K562 (cell line): Measurements from ENCODE around the gene U2SURP. TPM values are rescaled to one million over a fixed set of nuclear protein-coding genes. Genes with fewer than 3 reads are reported as not detected.
A peak's percentile ranks its signal among the peaks of the same experiment; 100 is the strongest.

ENCODE experiments used
- ADNP ChIP-seq: fragments of 200-800 bp; sonication (Bioruptor generic); IDR thresholded peaks from 2 replicates; pipeline ENCODE4 v1.6.1; 2016; ENCODE audit warnings: missing genetic modification characterization, missing compliant biosample characterization
- CHD2 ChIP-seq: IDR thresholded peaks from 2 replicates; pipeline ENCODE4 v1.6.1; 2011; ENCODE audit warnings: low read depth, low read length
- CHD7 ChIP-seq: fragments of 200-600 bp; sonication (generic); IDR thresholded peaks from one replicate; pipeline ENCODE4 v1.6.1; 2012; ENCODE audit warnings: mild to moderate bottlenecking, low read depth, low read length, inconsistent platforms
- KLF1 ChIP-seq: fragments of 450-650 bp; IDR thresholded peaks from 2 replicates; pipeline ENCODE4 v1.6.1; 2016; ENCODE audit warnings: missing genetic modification characterization, missing compliant biosample characterization
- NFE2 ChIP-seq: IDR thresholded peaks from 2 replicates; pipeline ENCODE4 v1.6.1; 2014; ENCODE audit warnings: antibody characterized with exemption, low read depth
- NFIC ChIP-seq: fragments of 450-650 bp; IDR thresholded peaks from 2 replicates; pipeline ENCODE4 v1.6.1; 2017; ENCODE audit warnings: mild to moderate bottlenecking, inconsistent platforms
- RBBP5 ChIP-seq: fragments of 200-600 bp; sonication (generic); IDR thresholded peaks from 2 replicates; pipeline ENCODE4 v1.6.1; 2012; ENCODE audit warnings: borderline replicate concordance, mild to moderate bottlenecking, low read length, control low read depth, inconsistent platforms; ENCODE audit not compliant: insufficient read depth, poor library complexity, severe bottlenecking
- RBM34 ChIP-seq: fragments of 200-400 bp; formaldehyde crosslinking; IDR thresholded peaks from 2 replicates; pipeline ENCODE4 v1.6.1; 2018; ENCODE audit warnings: low read length, borderline replicate concordance; ENCODE audit not compliant: insufficient read depth
- RFX5 ChIP-seq: IDR thresholded peaks from 2 replicates; pipeline ENCODE4 v1.6.1; 2011; ENCODE audit warnings: low read depth, mild to moderate bottlenecking, improper control_type of control experiment, low read length
- RHOXF2B ChIP-seq: fragments of 250-450 bp; sonication (Bioruptor Pico); conservative IDR thresholded peaks from 2 replicates; pipeline ENCODE4 v1.5.1; 2021
- ZKSCAN8 ChIP-seq: fragments of 200-800 bp; sonication (Bioruptor generic); IDR thresholded peaks from 2 replicates; pipeline ENCODE4 v1.6.1; 2016; ENCODE audit warnings: missing genetic modification characterization, missing compliant biosample characterization
- ZNF699 ChIP-seq: fragments of 250-450 bp; sonication (Bioruptor Pico); IDR thresholded peaks from 2 replicates; pipeline ENCODE4 v1.8.0; 2021; ENCODE audit warnings: mild to moderate bottlenecking, moderate library complexity; ENCODE audit not compliant: insufficient replicate concordance
- polyA plus RNA-seq, 8 experiments: library from polyadenylated mRNA; depleted of rRNA in 4 of 8; stranded (reverse) in 5 of 8; unstranded in 3 of 8; fragments of >200 nt; fragmentation: Nextera tagmentation in 2 of 8; fragmentation: Illumina TruSeq in 1 of 8; extraction: Ambion mirVana in 2 of 8; extraction: Trizol in 1 of 8; gene quantifications; 2 replicates each; pipeline versions ENCODE4 v1.2.1 to v1.2.3, GENCODE V29; 2011 to 2014; ENCODE audit warnings: inconsistent platforms in 1 of 8, missing spikeins in 1 of 8
- total RNA-seq, 7 experiments: library from RNA; depleted of rRNA in 6 of 7; stranded (reverse); fragments of >200 nt in 6 of 7; fragmentation: Illumina TruSeq in 2 of 7; extraction: Trizol in 2 of 7; gene quantifications; 2 replicates each; pipeline versions ENCODE4 v1.2.1 to v1.2.3, GENCODE V29; 2011 to 2021; ENCODE audit warnings: low replicate concordance in 1 of 7
- TF ChIP-seq, protein P1 (sequence below), 2 experiments: IDR thresholded peaks; 2 replicates each; pipeline ENCODE4 v1.6.1; 2012; ENCODE audit warnings: improper control_type of control experiment in 2 of 2, low read depth in 2 of 2, low read length in 2 of 2, borderline replicate concordance in 1 of 2

Gene U2SURP
- total and polyA plus RNA-seq, 9 of the 15 experiments (the other 6 are each of a cell fraction or from before 2014, with no cell fraction given) = 128 to 322 (median 191) TPM

GRCh38 chr3:143084856-143085731 lies 83.7 kb downstream of the U2SURP start (continued):
- no peak for TF ChIP-seq CHD7
- no peak for TF ChIP-seq RFX5
- no peak; the same call in 1 of the 2 replicates for TF ChIP-seq ZKSCAN8 (CRISPR knock-in tag)
- peak; percentile 59; the same call in 1 of the 2 replicates for TF ChIP-seq ADNP (tag)
- no peak for TF ChIP-seq RBM34
- TF ChIP-seq, protein P1, sequence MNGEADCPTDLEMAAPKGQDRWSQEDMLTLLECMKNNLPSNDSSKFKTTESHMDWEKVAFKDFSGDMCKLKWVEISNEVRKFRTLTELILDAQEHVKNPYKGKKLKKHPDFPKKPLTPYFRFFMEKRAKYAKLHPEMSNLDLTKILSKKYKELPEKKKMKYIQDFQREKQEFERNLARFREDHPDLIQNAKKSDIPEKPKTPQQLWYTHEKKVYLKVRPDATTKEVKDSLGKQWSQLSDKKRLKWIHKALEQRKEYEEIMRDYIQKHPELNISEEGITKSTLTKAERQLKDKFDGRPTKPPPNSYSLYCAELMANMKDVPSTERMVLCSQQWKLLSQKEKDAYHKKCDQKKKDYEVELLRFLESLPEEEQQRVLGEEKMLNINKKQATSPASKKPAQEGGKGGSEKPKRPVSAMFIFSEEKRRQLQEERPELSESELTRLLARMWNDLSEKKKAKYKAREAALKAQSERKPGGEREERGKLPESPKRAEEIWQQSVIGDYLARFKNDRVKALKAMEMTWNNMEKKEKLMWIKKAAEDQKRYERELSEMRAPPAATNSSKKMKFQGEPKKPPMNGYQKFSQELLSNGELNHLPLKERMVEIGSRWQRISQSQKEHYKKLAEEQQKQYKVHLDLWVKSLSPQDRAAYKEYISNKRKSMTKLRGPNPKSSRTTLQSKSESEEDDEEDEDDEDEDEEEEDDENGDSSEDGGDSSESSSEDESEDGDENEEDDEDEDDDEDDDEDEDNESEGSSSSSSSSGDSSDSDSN (IDR thresholded peaks at IDR 0.05; ENCODE audit: borderline replicate concordance in 1 of 2, low read depth in 2 of 2, low read length in 2 of 2) = 0 out of 4 replicates have a peak, but pooled peaks of 1 of the 2 experiments have one; percentile 44
- TF ChIP-seq NFIC = peak; percentile 98
- TF ChIP-seq RHOXF2B (CRISPR knock-in tag) = no peak
- peak; percentile 78 for TF ChIP-seq NFE2
- peak; percentile 47 for TF ChIP-seq CHD2
- peak; percentile 70 for TF ChIP-seq RBBP5
- TF ChIP-seq KLF1 = peak; percentile 83
- no peak for TF ChIP-seq ZNF699 (CRISPR knock-in tag)
